Stimulated activated naive CD8-positive, alpha-beta T cell treated with anti-CD3 and anti-CD28 coated beads, Interleukin-15, amount 100 ng/mL, for 72 hours (primary cell): Measurements from ENCODE around the gene PLA2G4D.

Source experiments
- ATAC-seq: fragments of 150-1000 bp; cut with Tn5 transposase; 2 replicates; pipeline ENCODE4 v1.10.0; 2021; ENCODE audit warnings: mild to moderate bottlenecking, moderate library complexity
- DNase-seq, 2 donors: peaks; one replicate each; pipeline ENCODE4 v3.0.0; 2021 to 2022
- H3K27ac Mint-ChIP-seq, 2 donors: one replicate each; pipeline ENCODE4 v1.8.0; 2022; ENCODE audit warnings: mild to moderate bottlenecking in 2 of 2, mixed read lengths in 2 of 2, moderate library complexity in 2 of 2
- H3K27me3 Mint-ChIP-seq: one replicate; pipeline ENCODE4 v1.8.0; 2022; ENCODE audit warnings: mixed read lengths
- H3K4me1 Mint-ChIP-seq: one replicate; pipeline ENCODE4 v1.8.0; 2022; ENCODE audit warnings: mild to moderate bottlenecking, mixed read lengths
- H3K4me3 Mint-ChIP-seq, 2 donors: one replicate each; pipeline ENCODE4 v1.8.0; 2022; ENCODE audit warnings: mild to moderate bottlenecking in 2 of 2, mixed read lengths in 2 of 2, moderate library complexity in 1 of 2
- H3K9me3 Mint-ChIP-seq, 2 donors: one replicate each; pipeline ENCODE4 v1.8.0; 2022; ENCODE audit warnings: mixed read lengths in 2 of 2

The PLA2G4D gene, protein sequence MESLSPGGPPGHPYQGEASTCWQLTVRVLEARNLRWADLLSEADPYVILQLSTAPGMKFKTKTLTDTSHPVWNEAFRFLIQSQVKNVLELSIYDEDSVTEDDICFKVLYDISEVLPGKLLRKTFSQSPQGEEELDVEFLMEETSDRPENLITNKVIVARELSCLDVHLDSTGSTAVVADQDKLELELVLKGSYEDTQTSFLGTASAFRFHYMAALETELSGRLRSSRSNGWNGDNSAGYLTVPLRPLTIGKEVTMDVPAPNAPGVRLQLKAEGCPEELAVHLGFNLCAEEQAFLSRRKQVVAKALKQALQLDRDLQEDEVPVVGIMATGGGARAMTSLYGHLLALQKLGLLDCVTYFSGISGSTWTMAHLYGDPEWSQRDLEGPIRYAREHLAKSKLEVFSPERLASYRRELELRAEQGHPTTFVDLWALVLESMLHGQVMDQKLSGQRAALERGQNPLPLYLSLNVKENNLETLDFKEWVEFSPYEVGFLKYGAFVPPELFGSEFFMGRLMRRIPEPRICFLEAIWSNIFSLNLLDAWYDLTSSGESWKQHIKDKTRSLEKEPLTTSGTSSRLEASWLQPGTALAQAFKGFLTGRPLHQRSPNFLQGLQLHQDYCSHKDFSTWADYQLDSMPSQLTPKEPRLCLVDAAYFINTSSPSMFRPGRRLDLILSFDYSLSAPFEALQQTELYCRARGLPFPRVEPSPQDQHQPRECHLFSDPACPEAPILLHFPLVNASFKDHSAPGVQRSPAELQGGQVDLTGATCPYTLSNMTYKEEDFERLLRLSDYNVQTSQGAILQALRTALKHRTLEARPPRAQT

DNA sequence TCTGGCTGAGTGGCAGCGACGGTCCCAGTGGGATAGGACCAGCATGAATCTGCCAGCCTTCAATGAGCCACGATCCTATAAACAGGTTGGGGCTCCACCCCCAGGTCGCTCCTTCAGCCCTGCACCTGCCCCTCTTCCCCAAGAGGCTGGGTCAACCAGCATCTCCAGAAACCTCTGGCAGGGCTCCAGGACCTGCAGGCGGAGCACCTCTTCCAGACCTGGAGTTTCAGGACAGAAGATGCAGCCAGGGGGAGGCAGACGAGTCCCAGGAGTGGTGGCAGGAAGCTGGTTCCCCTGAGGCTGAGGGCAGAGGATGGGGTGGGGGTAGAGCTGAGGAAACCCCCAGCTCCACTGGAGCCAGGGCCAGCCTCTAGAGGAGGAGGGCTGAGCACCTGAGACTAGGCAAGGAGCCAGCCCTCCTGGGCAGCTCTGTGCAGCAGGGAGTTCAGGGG, at the start of gene PLA2G4D:
PLA2G4D (minus strand) TSS at position 51 of the 452 bp plus-strand sequence. CDS start 103 bp downstream, outside the sequence.
- Mint-ChIP-seq H3K4me1 (no peaks in the 10 kb centered on the region), H3K27me3 (peaks cover 2% of the 10 kb centered on the region), H3K4me3 (no peak within 1 kb of the TSS), H3K27ac (peak within 1 kb of the TSS in 1 of 2 donors; percentile 13), H3K9me3 (no peaks in the 10 kb centered on the region)
- ATAC-seq (no peak), DNase-seq (no peak)

DNA sequence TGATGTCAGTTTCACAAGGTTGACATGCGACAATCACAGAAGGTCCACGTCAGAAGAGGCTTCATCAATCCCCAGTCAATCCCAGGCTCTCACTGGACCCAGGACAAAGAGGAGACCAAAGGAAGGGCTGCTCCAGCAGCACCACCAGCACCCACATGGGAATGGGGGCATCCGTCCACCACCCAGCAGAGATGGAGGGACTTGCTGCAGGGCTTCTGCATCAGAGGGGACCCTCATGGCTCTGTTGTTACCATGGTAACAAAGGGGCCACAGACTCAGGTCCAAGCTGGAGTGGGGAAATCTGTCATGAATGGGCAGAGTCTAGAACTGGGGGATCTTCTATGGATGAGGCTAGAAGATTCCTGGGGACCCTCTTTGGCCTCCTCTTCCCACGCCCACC, 49.0 kb upstream of the PLA2G4D start:
- H3K27ac Mint-ChIP-seq = no peak overlapping the region
- H3K9me3 Mint-ChIP-seq = no peaks in the 10 kb centered on the region
- ATAC-seq (no peak), DNase-seq (no peak)
- peaks cover 4% of the 10 kb centered on the region for H3K4me1 Mint-ChIP-seq
- H3K4me3 Mint-ChIP-seq = no peak overlapping the region
- H3K27me3 Mint-ChIP-seq = no peaks in the 10 kb centered on the region

DNA sequence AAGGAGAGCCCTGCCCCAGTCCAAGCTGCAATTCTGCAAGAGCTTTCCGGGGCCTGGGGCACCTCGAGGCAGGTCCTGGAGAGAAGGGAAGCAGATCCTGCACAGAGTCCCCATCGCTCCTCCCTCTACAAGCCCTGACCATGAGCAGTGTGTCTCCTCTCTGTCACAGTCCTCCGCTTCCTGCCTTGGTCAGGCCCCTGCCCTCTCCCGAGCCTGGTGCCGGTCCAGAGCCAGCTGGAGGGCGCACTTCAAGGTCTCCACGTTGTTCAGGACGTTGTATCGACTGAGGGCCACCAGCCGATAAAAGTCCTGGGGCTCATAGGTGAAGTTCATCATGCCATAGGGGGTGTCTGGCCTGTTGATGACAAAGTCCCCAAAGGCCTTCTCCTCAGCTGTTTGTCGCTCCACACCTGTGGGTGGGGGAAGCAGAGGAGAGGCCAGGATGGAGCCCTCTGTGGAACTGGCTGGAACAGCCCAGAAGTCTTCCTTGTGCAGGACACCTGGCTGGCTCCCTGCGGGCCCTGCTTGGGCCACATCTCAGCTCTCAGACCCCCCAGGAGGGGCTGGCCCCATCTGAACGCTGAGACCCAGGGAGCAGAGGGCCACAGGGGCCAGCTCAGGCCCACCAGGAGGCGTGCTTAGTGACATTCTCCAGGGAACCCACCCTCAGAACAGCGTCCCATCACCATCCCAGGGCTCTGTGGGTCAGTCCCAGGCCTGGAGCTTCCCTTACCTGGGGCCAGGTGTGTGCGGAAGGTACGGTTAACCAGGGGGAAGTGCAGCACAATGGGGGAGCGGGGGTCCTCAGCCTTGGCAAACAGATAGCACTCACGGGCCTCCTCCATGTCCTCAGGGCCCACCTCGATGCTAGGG, 47.7 kb upstream of the PLA2G4D start:
- Mint-ChIP-seq H3K4me3 (no peak overlapping the region), H3K9me3 (no peaks in the 10 kb centered on the region), H3K27ac (no peak overlapping the region), H3K27me3 (no peaks in the 10 kb centered on the region), H3K4me1 (peaks cover 4% of the 10 kb centered on the region)
- DNase-seq (no peak), ATAC-seq (no peak)

DNA sequence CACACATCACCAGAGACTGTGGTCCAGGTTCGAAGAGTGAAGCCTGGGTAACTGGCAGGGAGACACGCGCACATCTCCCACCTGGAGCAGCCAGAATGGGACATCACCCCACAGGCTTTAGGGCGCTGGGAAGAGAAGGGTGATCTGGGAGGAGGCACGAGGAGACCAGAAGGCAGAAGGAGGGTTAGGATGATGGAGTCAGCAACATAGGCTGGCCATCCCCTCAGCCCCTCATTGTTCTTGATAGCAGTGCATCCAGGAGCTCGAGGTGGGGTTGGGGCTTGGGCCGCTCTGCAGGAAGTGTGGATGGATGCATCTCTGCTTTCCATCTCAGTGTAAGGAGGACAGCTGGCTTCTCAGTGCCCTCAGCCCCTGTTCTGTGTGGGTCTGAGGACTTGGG, 46.9 kb upstream of the PLA2G4D start:
- H3K27ac Mint-ChIP-seq = peak overlapping the region in 1 of 2 donors; percentile 35
- no peaks in the 10 kb centered on the region for H3K9me3 Mint-ChIP-seq
- no peaks in the 10 kb centered on the region for H3K27me3 Mint-ChIP-seq
- no peak overlapping the region for H3K4me3 Mint-ChIP-seq
- DNase-seq (no peak), ATAC-seq (no peak)
- H3K4me1 Mint-ChIP-seq = peaks cover 4% of the 10 kb centered on the region

DNA sequence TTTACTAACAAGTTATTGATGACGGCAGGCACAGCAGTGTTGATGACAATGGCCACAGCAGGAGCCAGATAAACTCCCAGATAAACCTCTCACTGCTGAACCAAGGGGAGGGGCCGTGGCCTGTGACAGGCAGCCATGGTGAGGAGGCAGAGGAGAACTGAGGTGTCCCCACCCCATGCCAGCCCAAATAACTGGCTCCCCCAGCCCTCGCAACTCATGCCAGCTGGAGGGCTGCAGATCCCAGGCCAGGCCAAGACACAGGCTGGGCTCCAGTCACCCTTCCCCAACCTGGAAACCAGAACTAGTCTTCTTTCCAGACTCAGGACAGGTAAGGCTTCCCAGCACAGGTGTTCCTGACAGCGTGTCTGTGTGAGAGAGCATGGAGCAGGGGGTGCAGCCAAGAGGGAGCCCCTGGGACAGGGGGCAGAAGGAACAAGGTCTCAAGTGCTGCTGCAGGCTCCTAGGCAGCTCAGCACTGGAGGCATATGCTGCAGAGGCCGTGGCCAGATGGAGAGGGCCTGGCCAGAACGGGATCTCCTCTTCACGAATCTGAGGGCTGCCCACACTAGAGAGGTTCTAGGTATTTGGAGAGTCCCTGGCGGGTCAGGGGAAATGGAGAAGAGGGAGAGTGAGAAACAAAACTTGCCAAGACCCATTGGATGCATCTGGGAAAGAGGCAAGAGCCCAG, 46.2 kb upstream of the PLA2G4D start:
- Mint-ChIP-seq H3K4me1 (peaks cover 4% of the 10 kb centered on the region), H3K27me3 (no peaks in the 10 kb centered on the region), H3K9me3 (no peaks in the 10 kb centered on the region), H3K27ac (no peak overlapping the region), H3K4me3 (no peak overlapping the region)
- ATAC-seq (no peak), DNase-seq (no peak)

DNA sequence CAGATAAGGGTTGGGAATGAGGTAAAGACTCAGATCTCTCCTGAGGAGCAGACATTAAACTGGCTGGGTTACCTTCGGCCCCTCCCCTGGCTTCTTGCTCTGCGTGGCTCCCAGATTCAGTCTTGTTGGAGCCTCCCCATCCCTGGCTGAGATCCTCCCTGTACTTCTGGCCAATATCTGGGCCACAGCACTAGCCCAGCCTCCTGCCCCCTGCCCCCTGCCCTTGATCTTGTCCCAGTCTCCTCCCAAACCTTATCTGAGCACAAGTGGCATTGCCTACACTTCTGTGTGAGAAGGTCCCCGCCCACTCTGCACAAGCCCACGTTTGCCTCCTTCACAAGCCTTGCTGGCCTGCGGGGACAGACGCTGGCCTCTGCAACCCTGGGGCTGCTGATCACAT, 45.2 kb upstream of the PLA2G4D start:
- Mint-ChIP-seq H3K27me3 (no peaks in the 10 kb centered on the region), H3K4me3 (no peak overlapping the region), H3K4me1 (peaks cover 4% of the 10 kb centered on the region), H3K27ac (no peak overlapping the region), H3K9me3 (no peaks in the 10 kb centered on the region)
- DNase-seq (peak in 1 of 2 donors; percentile 4), ATAC-seq (no peak)

DNA sequence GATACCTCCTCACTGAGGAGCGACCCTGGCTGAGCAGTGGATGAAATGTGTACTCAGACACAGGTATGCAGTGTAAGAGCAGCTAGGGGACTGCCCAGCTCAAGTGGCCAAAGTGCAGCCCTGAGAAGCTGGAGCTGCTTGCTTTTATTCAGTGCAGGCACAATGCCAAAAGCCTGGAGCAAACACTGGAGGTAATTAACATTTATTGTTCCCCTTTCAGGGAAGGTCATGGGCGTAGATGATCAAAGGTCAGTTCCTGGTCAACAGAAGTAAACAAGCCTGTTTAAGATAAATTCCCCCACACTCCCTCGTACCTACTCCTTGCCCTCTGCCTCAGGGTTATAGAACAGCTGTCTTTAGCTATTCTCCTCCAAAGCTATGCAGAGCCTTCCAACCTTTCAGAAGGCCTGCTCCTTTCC, 44.6 kb upstream of the PLA2G4D start:
- ATAC-seq (no peak), DNase-seq (no peak)
- Mint-ChIP-seq H3K4me3 (no peak overlapping the region), H3K27me3 (no peaks in the 10 kb centered on the region), H3K9me3 (no peaks in the 10 kb centered on the region), H3K4me1 (peaks cover 4% of the 10 kb centered on the region), H3K27ac (no peak overlapping the region)

DNA sequence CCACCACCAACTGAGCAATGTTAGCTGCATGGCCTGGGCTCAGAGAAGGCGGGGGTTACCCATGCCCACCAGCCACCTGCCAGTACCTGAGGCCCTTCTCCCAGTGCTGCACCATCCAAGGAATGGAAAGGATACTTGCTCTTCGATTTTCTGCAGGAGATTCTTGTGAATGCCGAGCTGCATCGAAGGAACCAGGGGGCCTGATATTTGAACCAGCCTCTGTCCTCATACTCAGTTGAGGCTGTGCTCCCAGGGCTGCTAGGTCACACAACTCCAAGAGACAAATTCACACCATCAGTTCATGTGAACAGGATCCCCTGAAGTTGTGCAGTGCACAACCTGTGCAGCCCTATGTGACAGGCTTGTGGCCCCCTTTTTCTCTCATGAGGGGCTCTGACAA, 44.0 kb upstream of the PLA2G4D start:
- H3K27ac Mint-ChIP-seq = no peak overlapping the region
- H3K4me1 Mint-ChIP-seq = peaks cover 4% of the 10 kb centered on the region
- H3K9me3 Mint-ChIP-seq = no peaks in the 10 kb centered on the region
- DNase-seq = peak in 1 of 2 donors; percentile 3
- no peak for ATAC-seq
- no peak overlapping the region for H3K4me3 Mint-ChIP-seq
- H3K27me3 Mint-ChIP-seq = no peaks in the 10 kb centered on the region

DNA sequence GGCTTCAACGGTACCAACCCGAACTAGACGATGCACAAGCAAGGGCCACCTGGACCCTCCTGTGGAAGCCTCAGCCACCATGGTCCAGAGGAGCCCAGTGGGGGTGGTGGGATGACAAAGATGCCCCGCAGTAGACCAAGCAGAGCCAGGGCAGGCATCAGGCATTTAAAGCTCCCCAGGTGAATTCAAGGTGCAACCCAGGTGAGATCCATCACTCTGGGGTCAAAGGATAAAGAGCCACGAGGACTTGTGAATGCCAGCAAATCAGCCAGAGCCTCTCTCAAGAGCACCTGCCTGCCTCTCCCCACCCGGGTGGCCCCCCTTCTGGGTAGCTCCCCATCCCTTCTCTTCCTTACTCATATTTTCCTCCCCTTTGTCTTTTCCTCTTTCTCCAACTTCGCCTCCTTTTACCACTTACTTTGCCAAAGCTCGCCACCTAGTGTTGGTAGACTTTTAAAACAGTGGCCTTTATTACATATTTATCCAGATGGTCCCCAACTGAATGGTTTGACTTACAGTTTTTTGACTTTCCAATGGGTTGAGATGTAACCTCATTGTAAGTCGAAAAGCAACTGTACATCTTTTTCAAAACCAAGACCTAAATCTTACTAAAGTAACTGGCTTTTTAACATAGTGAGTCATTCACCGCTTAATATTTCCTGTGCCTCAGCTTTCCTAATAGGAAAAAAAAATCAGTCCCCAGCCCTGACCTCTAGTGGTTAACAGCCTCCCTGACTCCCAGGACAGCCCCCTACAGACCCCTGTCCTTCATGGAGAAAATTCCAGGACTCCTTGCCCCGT, 43.3 kb upstream of the PLA2G4D start:
- H3K4me3 Mint-ChIP-seq = no peak overlapping the region
- no peaks in the 10 kb centered on the region for H3K27me3 Mint-ChIP-seq
- ATAC-seq = peak; percentile 24
- no peaks in the 10 kb centered on the region for H3K9me3 Mint-ChIP-seq
- H3K4me1 Mint-ChIP-seq = peaks cover 4% of the 10 kb centered on the region
- H3K27ac Mint-ChIP-seq = no peak overlapping the region
- peak in 1 of 2 donors; percentile 6 for DNase-seq

DNA sequence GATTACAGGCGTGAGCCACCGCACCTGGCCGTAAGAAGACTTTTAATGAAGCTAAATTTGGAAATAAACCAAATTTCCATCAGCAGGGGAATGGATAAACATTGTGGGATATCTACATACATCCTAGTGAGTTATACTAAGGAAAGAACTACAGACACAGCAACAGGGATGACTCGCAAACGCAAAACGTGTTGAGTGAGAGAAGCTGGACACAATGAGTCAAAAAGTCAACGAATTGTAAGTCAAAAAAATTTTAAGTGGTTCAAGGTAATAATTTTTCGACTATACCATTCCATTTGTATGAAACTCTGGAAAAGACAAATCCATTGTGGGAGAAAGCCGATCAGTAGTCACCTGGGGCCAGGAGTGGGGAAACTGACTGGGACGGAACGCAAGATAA, 42.2 kb upstream of the PLA2G4D start:
- no peaks in the 10 kb centered on the region for H3K27me3 Mint-ChIP-seq
- DNase-seq = no peak
- H3K9me3 Mint-ChIP-seq = no peaks in the 10 kb centered on the region
- H3K27ac Mint-ChIP-seq = no peak overlapping the region
- no peak overlapping the region for H3K4me3 Mint-ChIP-seq
- ATAC-seq = no peak
- peaks cover 4% of the 10 kb centered on the region for H3K4me1 Mint-ChIP-seq

DNA sequence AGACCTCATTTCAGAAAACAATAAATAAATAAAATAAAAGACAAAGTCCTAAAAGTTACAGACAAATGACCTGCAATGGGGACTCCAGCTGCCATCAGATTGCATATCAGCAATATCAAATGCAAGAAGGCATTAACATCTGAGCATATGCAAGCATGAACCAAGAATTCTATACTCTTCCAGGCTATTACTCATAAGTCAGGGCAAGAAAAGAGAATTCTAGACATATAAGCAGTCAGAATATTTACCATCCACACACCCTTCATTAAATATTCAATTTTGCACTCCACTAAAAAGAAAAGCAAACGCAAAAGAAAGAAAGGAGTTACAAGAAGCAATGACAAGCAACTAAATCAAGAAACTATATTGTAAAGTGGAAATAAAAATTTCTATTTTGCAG, 41.0 kb upstream of the PLA2G4D start:
- ATAC-seq (no peak), DNase-seq (no peak)
- Mint-ChIP-seq H3K27me3 (peaks cover 9% of the 10 kb centered on the region), H3K4me3 (no peak overlapping the region), H3K27ac (peak overlapping the region in 1 of 2 donors; percentile 30), H3K9me3 (no peaks in the 10 kb centered on the region), H3K4me1 (peaks cover 4% of the 10 kb centered on the region)

DNA sequence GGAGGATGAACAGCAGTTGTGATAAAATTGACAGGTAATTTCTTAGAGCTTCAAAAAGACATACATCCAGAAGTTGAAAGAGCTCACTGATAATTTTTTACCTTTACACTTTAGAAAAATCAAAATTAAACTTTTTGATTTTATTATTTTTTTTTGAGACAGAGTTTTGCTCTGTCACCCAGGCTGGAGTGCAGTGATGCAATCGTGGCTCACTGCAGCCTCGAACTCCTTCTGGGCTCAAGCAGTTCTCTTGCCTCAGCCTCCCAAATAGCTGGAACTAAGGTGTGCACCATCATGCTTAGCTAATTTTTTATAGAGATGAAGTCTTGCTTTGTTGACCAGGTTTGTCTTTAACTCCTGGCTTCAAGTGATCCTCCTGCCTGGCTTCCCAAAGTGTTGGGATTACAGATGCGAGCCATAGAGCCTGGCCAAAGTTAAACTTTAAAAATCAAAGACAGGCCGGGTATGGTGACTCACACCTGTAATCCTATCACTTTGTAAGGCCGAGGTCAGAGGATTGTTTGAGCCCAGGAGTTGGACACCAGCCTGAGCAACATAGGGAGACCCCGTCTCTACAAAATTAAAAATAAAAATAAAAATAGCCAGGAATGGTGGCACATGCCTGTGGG, 40.4 kb upstream of the PLA2G4D start:
- Mint-ChIP-seq H3K4me1 (peaks cover 1% of the 10 kb centered on the region), H3K9me3 (no peaks in the 10 kb centered on the region), H3K27me3 (peaks cover 16% of the 10 kb centered on the region), H3K4me3 (no peak overlapping the region), H3K27ac (no peak overlapping the region)
- no peak for DNase-seq
- ATAC-seq = no peak

DNA sequence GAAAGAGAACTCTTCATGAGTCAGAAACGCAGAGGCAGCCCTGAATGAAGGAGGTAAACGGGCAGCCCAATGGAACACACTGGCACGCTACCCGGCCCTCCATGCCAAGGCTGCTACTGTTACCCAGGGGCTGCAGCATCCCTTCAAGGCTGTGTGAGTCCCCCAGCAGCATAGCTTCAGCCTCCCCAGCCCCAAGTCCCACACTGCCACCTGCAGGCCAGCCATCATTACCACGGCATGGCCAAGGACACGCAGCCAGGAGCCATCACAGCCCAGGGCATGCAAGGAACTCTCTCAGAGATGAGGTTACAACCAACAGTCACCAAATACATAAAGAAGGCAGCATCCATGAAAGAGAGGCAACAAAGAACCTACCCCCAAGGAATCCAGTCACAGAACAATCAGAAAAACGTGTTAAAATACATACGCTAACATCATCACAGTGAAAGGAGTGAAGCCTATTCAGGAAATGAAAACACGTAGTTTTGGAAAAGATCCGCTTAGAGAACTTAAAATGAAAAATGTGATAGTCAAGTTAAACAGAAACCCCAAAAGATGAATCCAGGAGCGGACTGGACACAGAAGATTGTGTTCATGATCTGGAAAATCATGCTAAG, 39.6 kb upstream of the PLA2G4D start:
- peak; percentile 83 for ATAC-seq
- peak; percentile 54 to 64 for DNase-seq
- Mint-ChIP-seq H3K27me3 (peaks cover 23% of the 10 kb centered on the region), H3K27ac (no peak overlapping the region), H3K4me1 (no peaks in the 10 kb centered on the region), H3K9me3 (no peaks in the 10 kb centered on the region), H3K4me3 (no peak overlapping the region)
